GM12892 (cell line): Measurements from ENCODE around the gene STK10.

Experiments
- POLR2A ChIP-seq: IDR thresholded peaks from 2 replicates; pipeline ENCODE4 v1.6.1; 2011; ENCODE audit warnings: low read depth, low read length, control low read depth
- POLR2AphosphoS5 ChIP-seq: IDR thresholded peaks from 2 replicates; pipeline ENCODE4 v1.6.1; 2011; ENCODE audit warnings: low read depth, low read length, control low read depth

DNA sequence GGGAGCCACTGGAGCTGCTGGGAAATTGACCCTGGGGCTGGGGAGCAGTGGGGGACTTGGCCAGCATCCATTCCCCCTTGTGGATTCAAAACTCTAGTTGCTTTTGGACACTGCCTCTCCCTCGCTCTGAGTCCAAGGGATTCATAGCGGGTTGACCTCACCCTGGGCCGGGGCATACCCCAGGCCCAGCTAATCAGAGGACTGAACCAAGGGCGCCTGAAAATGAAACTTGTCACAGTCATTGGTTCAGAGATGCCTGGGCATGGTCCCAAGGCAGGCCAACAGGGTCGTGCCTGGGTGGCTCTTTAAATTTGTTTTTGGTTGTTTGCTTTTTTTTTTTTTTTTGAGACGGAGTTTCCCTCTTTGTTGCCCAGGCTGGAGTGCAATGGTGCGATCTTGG is 22.6 kb downstream of the STK10 start:
- TF ChIP-seq POLR2AphosphoS5 (no peak), POLR2A (no peak)
